HEK293 (cell line): ENCODE data around the gene SLC2A5.
"Not testable (repeated sequence)": the region's sequence is repeated elsewhere in the genome, so short reads cannot be mapped to it uniquely, and the experiment has no call there.

ENCODE experiments used
- CTCF ChIA-PET: fragments of 350-600 bp; formaldehyde crosslinking; extraction: SDS; loops from one replicate; lab custom pipeline; 2021; ENCODE audit warnings: antibody characterized with exemption; lab: Yijun Ruan, JAX
- POLR2A ChIA-PET: fragments of 300-600 bp; formaldehyde crosslinking; extraction: SDS; loops from one replicate; lab custom pipeline; 2020; ENCODE audit warnings: antibody characterized with exemption, inconsistent platforms; lab: Yijun Ruan, JAX
- H3K27ac ChIP-seq: fragments of 200-500 bp; sonication (Bioruptor generic); 2 replicates; pipeline ENCODE4 v1.5.1; 2014; ENCODE audit warnings: low read depth, low read length, control low read depth, inconsistent platforms; ENCODE audit errors: extremely low read depth
- H3K36me3 ChIP-seq, 2 experiments: fragments of 200-500 bp in 1 of 2; sonication (Bioruptor generic) in 1 of 2; 1 replicate in 1 of 2; 2 replicates in 1 of 2; pipeline ENCODE4 v1.5.1; 2014 to 2017; ENCODE audit warnings: inconsistent platforms in 2 of 2, low read length in 2 of 2; ENCODE audit not compliant: control insufficient read depth in 2 of 2, insufficient read depth in 1 of 2
- H3K4me1 ChIP-seq: fragments of 200-500 bp; sonication (Bioruptor generic); 2 replicates; pipeline ENCODE4 v1.5.1; 2014; ENCODE audit warnings: mild to moderate bottlenecking, low read length, inconsistent platforms; ENCODE audit not compliant: control insufficient read depth, insufficient read depth
- H3K4me3 ChIP-seq: 2 replicates; pipeline ENCODE4 v1.5.1; 2011; ENCODE audit warnings: low read depth, mild to moderate bottlenecking, control low read depth, low read length, moderate library complexity
- H3K9me3 ChIP-seq: fragments of 200-500 bp; sonication (Bioruptor generic); 2 replicates; pipeline ENCODE4 v1.5.1; 2014; ENCODE audit warnings: low read depth, low read length, inconsistent platforms; ENCODE audit not compliant: control insufficient read depth, insufficient read depth
- CTCF ChIP-seq: fragments of 450-650 bp; formaldehyde crosslinking; IDR thresholded peaks from 2 replicates; pipeline ENCODE4 v1.5.1; 2016; ENCODE audit warnings: missing biosample characterization, missing genetic modification characterization
- INSM2 ChIP-seq: fragments of 450-650 bp; formaldehyde crosslinking; IDR thresholded peaks from 2 replicates; pipeline ENCODE4 v1.5.1; 2016; ENCODE audit warnings: missing biosample characterization, missing genetic modification characterization
- KLF7 ChIP-seq: fragments of 450-650 bp; formaldehyde crosslinking; IDR thresholded peaks from 2 replicates; pipeline ENCODE4 v1.5.1; 2016; ENCODE audit warnings: missing biosample characterization, missing genetic modification characterization, borderline replicate concordance
- KLF9 ChIP-seq: fragments of 450-650 bp; formaldehyde crosslinking; IDR thresholded peaks from 2 replicates; pipeline ENCODE4 v1.5.1; 2016; ENCODE audit warnings: missing biosample characterization, missing genetic modification characterization, low read depth
- SETDB1 ChIP-seq: IDR thresholded peaks from one replicate; pipeline ENCODE4 v1.6.1; 2017; ENCODE audit warnings: mild to moderate bottlenecking, low read length, moderate library complexity, mixed read lengths; ENCODE audit not compliant: insufficient read length
- TRIM28 ChIP-seq: IDR thresholded peaks from 2 replicates; pipeline ENCODE4 v1.6.1; 2011; ENCODE audit warnings: low read length, control low read depth, borderline replicate concordance
- ZBTB11 ChIP-seq: fragments of 450-650 bp; formaldehyde crosslinking; conservative IDR thresholded peaks from 2 replicates; pipeline ENCODE4 v1.5.1; 2016; ENCODE audit warnings: low read depth, missing biosample characterization, missing genetic modification characterization
- ZFHX2 ChIP-seq: fragments of 450-650 bp; formaldehyde crosslinking; conservative IDR thresholded peaks from 2 replicates; pipeline ENCODE4 v1.5.1; 2016; ENCODE audit warnings: missing biosample characterization, missing genetic modification characterization
- ZNF391 ChIP-seq: fragments of 450-650 bp; formaldehyde crosslinking; IDR thresholded peaks from 2 replicates; pipeline ENCODE4 v1.5.1; 2016; ENCODE audit warnings: low read depth, missing biosample characterization, missing genetic modification characterization, borderline replicate concordance
- ZNF521 ChIP-seq: fragments of 450-650 bp; formaldehyde crosslinking; IDR thresholded peaks from 2 replicates; pipeline ENCODE4 v1.5.1; 2017; ENCODE audit warnings: missing biosample characterization, mild to moderate bottlenecking, missing genetic modification characterization
- ZNF544 ChIP-seq: fragments of 450-650 bp; formaldehyde crosslinking; IDR thresholded peaks from 2 replicates; pipeline ENCODE4 v1.5.0; 2017; ENCODE audit warnings: missing biosample characterization, missing genetic modification characterization
- ZNF549 ChIP-seq: fragments of 450-650 bp; IDR thresholded peaks from 2 replicates; pipeline ENCODE4 v1.5.1; 2018; ENCODE audit warnings: missing biosample characterization, missing genetic modification characterization, mild to moderate bottlenecking, inconsistent platforms, moderate library complexity
- ZNF621 ChIP-seq: fragments of 450-650 bp; formaldehyde crosslinking; IDR thresholded peaks from 2 replicates; pipeline ENCODE4 v1.5.1; 2017; ENCODE audit warnings: missing biosample characterization, missing genetic modification characterization
- ZNF664 ChIP-seq: fragments of 450-650 bp; formaldehyde crosslinking; IDR thresholded peaks from 2 replicates; pipeline ENCODE4 v1.5.1; 2016; ENCODE audit warnings: missing biosample characterization, missing genetic modification characterization
- ZXDB ChIP-seq: fragments of 450-650 bp; formaldehyde crosslinking; IDR thresholded peaks from 2 replicates; pipeline ENCODE4 v1.5.1; 2016; ENCODE audit warnings: missing biosample characterization, missing genetic modification characterization

The SLC2A5 gene

GRCh38 chr1:9031484-9032259 lies 37.8 kb downstream of the SLC2A5 start:
- TF ChIP-seq ZNF549 = peak; percentile 22; the same call in 1 of the 2 replicates
- no peak for TF ChIP-seq ZBTB11 (tag by site-specific recombination)
- Histone ChIP-seq H3K9me3 (no peaks in the 10 kb centered on the region), H3K27ac (no peak overlapping the region), H3K4me1 (no peaks in the 10 kb centered on the region), H3K36me3 (no peaks in the 10 kb centered on the region), H3K4me3 (no peak overlapping the region)
- ChIA-PET CTCF (interaction anchor here (2.1 kb wide), 1 partner anchor 27 kb away, joined by 5 read pairs; no protein-coding TSS in a partner anchor), POLR2A (no interaction called here)

GRCh38 chr1:9031077-9031476 lies 38.4 kb downstream of the SLC2A5 start:
- peak; percentile 87; the same call in 1 of the 2 replicates for TF ChIP-seq TRIM28
- peak; percentile 89 for TF ChIP-seq SETDB1
- TF ChIP-seq, all 188 proteins: peak for 2; not testable (repeated sequence) for 186
- CTCF ChIA-PET = interaction anchor here (2.1 kb wide), 1 partner anchor 26 kb away, joined by 5 read pairs; no protein-coding TSS in a partner anchor
- POLR2A ChIA-PET, H3K4me1 ChIP-seq, H3K4me3 ChIP-seq, H3K27ac ChIP-seq, H3K36me3 ChIP-seq, H3K9me3 ChIP-seq: not testable (repeated sequence)

- TF ChIP-seq ZNF391 (tag by site-specific recombination) (no peak), ZNF544 (tag by site-specific recombination) (no peak), KLF9 (no peak), INSM2 (no peak), SETDB1 (no peak), ZNF664 (tag by site-specific recombination) (no peak), KLF7 (no peak), ZNF621 (no peak), CTCF (tag by site-specific recombination) (no peak), ZXDB (tag by site-specific recombination) (no peak), ZFHX2 (tag by site-specific recombination) (no peak), ZNF521 (tag by site-specific recombination) (no peak)
- no peak overlapping the region for H3K27ac ChIP-seq
- H3K4me3 ChIP-seq = no peak overlapping the region
- no peaks in the 10 kb centered on the region for H3K9me3 ChIP-seq
- H3K36me3 ChIP-seq = no peaks in the 10 kb centered on the region
- CTCF ChIA-PET = interaction anchor here (1.4 kb wide), 1 partner anchor 24 kb away, joined by 4 read pairs; no protein-coding TSS in a partner anchor
- POLR2A ChIA-PET = interaction anchor here (0.7 kb wide), 1 partner anchor 535 kb away, joined by 4 read pairs; no protein-coding TSS in a partner anchor
- H3K4me1 ChIP-seq = no peaks in the 10 kb centered on the region
Observed at GRCh38 chr1:9028921-9029705, 40.3 kb downstream of the SLC2A5 start.
